Activated naive CD4-positive, alpha-beta T cell treated with anti-CD3 and anti-CD28 coated beads, Interleukin-2, amount 50 U/mL, for 16 hours (primary cell): ENCODE data around the gene LCE4A.

Experiments
- DNase-seq: peaks from one replicate; pipeline ENCODE4 v3.0.0-alpha.2; 2020

The LCE4A gene

DNA sequence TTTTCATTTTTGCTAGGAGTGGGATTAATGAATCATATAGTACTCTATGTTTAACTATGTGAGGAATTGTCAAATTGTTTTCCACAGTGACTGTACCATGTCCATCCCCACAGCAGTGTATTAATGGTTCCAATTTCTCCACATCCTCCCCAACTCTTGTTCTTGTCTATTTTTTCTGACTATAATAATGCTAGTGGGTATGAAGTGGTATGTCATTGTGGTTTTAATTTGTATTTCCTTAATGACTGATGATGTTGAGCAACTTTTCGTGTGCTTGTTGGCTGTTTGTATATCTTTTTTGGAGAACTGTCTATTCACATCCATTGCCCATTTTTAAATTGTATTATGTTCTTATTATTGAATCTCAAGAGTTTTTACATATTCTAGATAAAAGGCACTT is 39.9 kb downstream of the LCE4A start:
- no peak for DNase-seq

DNA sequence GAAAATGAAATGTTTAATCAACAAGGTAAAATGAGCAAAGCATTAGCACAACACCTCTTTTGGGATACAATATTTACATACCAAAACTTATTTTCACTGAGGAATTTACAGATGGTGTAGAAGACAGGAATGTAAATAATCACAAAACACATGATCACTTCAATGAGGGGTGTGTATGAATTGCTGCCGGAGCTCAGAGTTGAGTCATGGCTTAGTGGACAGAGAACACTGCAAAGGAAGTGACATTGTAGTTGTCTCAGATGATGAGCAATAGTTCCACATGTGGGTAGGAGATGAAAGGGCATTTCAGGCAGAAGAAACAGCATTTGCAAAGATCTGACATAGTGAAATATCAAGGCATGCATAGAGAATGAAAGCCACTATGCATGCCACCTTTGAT is 44.3 kb downstream of the LCE4A start:
- DNase-seq, result no peak

DNA sequence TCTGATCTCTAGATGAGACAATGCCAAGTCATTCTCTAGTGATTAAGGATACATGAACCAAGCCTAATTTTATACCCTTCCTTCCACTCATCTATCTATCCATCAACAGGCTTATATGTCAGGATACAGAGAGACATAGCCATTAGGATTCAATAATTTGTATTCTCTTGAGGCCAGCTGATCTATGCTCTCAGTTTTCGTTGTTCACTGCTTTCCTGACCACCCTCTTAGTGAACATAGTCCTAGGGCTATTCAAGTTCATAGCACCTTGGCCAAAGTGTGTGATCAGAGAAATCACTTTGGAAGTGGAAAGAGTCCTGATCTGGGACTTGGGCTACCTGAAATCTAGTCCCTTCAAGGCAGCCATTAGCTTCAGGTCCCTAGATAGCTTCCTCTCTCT is 45.6 kb downstream of the LCE4A start:
- DNase-seq, result no peak

DNA sequence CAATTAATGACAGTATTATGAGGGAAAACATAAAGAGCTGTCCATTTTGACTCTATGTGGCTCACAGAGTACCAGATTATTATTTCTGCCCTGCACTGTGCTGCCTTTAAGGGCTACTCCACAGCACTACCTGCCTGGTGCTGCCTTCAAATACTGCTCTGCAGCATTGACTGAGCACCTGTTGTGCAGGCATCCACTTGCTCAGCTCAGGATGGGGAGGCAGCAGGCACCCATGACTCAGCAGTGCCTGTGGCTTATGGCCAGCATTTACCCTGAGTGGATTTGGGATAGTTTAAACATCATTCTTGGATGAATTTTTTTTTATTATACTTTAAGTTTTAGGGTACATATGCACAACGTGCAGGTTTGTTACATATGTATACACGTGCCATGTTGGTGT is 48.9 kb downstream of the LCE4A start:
- no peak for DNase-seq

DNA sequence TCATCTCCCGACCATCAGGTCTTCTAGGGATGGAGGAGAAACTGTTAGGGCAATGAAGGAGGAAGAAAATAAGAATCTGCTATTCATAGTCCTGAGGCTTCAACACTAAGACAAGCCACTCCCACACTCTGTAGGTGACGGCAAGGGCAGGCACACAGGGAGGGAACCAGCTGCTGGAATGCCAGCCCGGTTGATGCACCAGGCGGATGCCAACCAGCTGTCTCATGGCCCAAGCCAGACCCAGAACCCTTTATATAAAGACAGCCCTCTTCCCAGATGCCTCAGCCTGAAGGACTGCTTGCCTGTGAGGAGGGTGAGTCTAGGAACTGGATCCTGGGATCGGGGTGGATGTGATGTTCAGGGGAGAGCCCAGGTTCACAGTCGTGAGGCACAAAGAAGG is 49.8 kb downstream of the LCE4A start, which contains the start of gene KPRP:
KPRP (plus strand) TSS at position 279 of the 400 bp plus-strand sequence. CDS start 1,564 bp downstream, outside the sequence.
- DNase-seq, result no peak

DNA sequence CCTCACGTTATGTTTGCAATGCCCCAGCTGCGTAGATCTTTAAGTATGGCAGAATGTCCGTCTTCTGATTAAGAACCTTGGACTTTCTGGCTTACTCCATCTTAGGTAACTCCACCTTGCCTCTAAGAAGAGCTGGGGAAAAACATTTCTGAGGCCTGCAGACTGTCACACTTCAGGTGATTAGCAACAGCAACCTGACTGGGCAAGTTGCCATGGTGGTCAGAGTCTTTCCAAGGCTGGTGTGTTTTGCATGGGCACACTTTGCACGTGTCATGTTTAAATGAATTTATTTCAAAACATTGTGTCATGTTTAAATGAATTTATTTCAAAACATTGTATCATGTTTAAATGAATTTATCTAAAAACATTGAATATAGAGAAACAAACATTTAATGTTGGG is 50.7 kb downstream of the LCE4A start:
- no peak for DNase-seq
